Stimulated activated CD4-positive, alpha-beta T cell treated with anti-CD3 and anti-CD28 coated beads, TNF-alpha, amount 100 ng/mL, for 4 hours (primary cell): ENCODE data around the gene NOD1.

Experiments
- DNase-seq, 3 experiments: peaks; one replicate each; pipeline ENCODE4 v3.0.0-alpha.2; 2020; ENCODE audit warnings: low read depth in 3 of 3

The NOD1 gene

GRCh38 chr7:30469303-30469702 is 9.3 kb downstream of the NOD1 start:
- DNase-seq = no peak

GRCh38 chr7:30468791-30469190 is 9.8 kb downstream of the NOD1 start:
- DNase-seq = no peak

- no peak for DNase-seq
Observed at GRCh38 chr7:30468041-30468440, 10.5 kb downstream of the NOD1 start.

GRCh38 chr7:30467271-30467670 is 11.3 kb downstream of the NOD1 start:
- DNase-seq = no peak

- no peak for DNase-seq
Observed at GRCh38 chr7:30466266-30466665, 12.3 kb downstream of the NOD1 start.

DNA sequence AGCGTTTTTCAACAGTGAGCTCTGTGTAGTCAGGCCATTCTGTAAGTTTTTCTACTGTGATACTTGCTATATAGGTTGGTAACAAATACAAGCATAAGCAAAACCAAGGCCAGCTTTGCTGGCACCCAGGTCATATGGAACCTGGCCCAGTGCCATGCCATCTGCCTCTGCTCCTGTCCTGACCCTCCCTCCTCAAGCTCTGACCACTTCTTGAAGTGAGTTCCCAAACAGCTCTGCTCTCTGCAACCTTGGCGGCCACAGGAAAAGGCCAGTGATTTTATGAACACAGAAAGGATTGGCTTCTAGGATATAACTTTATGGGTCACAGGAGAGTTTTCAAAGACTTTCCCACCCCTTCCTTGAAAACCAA is 12.8 kb downstream of the NOD1 start:
- no peak for DNase-seq

DNA sequence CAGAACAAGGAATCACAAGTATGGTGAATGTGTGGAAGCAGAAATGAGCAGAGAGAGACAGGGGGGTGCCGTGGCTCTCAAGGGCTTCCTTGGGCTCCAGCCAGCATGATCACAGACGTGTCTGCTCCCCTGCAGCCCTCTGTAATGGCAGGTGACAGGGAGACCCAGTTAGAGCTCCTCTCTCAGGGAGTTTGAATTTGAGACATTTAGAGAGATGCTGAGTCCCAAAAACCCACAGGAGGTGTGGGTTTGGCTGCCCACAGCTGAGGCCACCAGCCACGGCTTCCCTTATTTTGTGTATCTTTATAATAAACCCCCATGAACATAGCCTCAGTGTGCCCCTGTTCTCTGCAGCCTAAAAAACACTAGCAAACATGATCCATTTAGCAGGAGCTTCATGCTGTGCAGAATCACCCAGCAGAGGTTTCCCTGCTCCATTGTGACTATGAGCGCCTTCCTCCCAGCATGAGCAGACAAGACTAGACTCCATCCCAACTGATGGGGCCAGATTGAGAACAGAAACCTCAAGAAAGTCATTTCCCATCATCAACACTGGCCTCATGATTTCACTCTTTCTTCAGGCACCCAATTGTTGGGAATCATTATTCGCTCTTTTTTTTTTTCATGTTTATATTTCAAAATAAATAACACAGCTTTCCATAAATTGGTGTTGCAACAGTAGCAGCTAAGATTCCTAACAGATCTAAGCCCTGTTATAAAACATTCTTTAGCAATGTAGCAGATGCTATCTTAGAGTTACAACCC is 13.4 kb downstream of the NOD1 start:
- DNase-seq = no peak

DNA sequence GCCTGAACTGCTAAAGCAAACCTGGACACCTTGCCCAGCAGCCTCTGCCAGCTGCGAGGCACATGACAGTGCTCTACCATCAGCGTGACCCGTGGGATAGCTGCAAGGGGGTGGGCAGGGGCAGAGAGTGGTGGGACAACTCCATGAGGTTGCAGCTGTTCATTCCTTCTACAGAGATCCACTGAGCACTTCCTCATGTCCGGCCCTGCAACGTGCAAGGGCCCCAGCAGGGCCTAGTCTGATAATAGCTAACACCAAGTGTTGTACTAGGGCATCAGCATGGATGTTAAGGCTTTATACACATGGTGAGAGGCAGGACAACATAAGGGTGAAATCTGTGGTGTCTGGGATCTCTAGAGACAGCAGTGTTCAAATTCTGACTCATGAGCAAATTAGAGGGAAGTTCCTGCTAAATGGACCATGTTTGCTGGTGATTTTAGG is 14.3 kb downstream of the NOD1 start:
- DNase-seq = no peak

DNA sequence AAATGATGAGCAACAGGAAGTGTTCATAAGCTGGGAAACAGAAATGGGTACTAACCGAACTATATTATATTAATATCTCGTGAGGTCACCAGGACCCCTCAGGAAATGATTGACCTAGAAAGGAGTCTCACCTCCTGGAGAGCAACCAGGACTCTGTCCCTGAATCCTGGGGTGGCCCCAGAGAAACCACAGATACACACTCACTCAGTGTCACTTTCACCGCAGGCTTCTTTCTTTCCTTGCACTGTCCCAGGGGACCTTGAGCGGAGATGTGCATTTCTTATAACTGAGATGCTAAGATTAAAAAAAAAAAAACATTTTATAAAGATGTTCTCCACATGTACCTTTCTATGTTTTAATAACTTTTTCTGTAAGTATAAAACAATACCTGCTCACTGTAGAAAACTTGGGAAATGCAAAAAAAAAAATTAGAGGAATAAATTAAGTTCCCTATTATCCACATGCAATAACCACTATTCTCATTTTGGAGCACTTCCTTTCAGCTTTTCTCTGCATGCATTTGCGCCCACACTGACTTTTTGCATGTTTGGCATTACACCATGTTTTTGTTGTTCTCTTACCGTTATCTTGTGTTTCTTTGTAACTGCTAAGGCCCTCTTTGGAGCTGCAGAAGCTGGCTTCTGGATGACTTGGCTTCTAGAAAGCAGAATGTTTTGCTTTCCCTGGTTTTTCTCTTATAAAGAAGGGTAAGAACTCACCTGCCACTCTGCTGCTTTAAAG is 15.0 kb downstream of the NOD1 start:
- no peak for DNase-seq

- no peak for DNase-seq
Observed at GRCh38 chr7:30462179-30462578, 16.4 kb downstream of the NOD1 start.

GRCh38 chr7:30460246-30460633 is 18.3 kb downstream of the NOD1 start:
- no peak for DNase-seq

GRCh38 chr7:30459591-30460245 is 18.9 kb downstream of the NOD1 start:
- DNase-seq = no peak

GRCh38 chr7:30458311-30458710 is 20.3 kb downstream of the NOD1 start:
- no peak for DNase-seq

- DNase-seq = no peak
Observed at GRCh38 chr7:30453921-30454320, 24.7 kb downstream of the NOD1 start.

DNA sequence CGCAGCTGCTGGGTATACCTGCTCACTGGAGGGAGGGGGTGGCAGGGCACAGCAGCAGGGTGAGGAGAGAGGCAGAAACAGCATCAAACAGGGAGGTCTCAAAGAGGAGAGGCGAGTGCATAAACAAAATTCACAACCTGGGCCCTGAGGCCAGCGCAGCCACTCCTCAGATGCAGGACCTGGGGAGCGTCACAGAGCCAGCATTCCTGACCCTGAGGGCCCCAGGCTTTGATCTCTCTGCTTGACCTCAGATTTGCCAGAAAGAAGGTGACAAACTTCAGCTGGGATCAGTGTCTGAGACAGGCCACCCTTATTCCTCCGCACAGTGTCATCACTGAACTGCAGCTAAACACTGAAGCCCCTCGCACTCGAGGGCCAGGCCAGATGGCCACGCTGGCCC is 25.6 kb downstream of the NOD1 start:
- DNase-seq = no peak

- DNase-seq = no peak
Observed at GRCh38 chr7:30452280-30452930, 26.2 kb downstream of the NOD1 start.

- DNase-seq = no peak
Observed at GRCh38 chr7:30451539-30452279, 26.9 kb downstream of the NOD1 start.

DNA sequence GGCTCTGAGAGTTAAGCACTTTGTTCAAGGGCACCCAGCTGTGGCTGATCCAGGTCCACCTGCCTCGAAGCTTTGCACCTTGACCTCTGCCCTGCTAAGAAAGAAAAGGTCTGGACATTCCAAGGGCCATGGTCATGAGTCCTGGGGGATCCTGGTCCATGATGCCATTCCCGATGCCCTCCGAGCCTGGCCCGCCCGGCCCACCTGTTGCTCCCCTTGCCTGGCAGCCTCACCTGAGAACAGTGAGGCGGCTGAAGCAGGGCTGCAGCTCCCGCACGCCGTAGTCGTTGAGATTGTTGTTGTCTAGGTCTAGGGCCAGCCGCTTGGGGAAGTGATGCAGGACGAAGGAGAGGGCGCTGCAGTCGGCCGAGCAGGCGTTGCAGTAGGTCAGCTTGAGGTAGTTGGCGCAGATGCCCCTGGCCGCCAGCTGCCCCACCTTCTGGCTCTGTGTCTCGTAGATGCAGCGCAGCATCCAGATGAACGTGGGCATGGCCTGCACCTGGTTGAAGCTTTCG is 27.5 kb downstream of the NOD1 start:
- DNase-seq = no peak

DNA sequence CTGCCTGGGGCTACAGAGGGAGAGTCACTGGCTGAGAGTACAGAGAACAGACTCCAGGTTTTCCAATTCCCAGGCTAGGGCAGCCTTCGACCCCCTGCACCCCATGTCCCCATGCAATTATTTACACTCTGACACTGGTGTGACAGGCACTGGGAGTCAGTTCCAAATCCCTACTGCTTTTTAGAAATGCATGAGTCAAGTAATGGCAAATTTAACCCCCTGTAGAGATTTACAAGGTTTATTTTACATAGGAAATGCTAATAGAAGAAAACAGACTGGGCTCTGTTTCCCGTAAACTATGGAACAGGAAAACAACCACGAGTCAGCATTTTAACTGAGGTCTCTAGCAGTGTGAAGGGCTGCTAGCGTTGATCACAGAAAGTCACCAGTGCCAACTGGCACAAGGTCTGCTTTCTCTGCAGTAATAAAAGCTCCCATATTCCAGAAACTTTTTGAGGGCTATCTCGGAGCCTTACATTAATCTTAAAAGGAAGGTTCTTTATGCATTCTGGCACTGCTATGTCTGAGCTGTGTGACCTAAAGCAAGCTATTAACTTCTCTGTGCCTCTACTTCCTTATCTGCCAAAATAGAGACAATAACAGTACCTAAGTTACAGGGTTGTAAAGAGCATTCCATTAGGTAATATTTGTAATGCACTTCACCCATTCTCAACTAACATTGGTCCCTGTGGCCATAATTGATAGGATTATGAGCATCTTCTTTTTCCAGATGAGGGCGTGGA is 28.2 kb downstream of the NOD1 start:
- DNase-seq = no peak

- DNase-seq = no peak
Observed at GRCh38 chr7:30448461-30449189, 30.0 kb downstream of the NOD1 start.
